AG10803 (cell line): ENCODE results near the gene TYW1B.
A peak's percentile ranks its signal among the peaks of the same experiment; 100 is the strongest.
"Not testable (repeated sequence)": the region's sequence is repeated elsewhere in the genome, so short reads cannot be mapped to it uniquely, and the experiment has no call there.

Source experiments
- DNase-seq: peaks from one replicate; pipeline ENCODE4 v3.0.0; 2010; ENCODE audit warnings: low read depth
- H3K4me3 ChIP-seq: 2 replicates; pipeline ENCODE4 v1.5.1; 2011; ENCODE audit warnings: mild to moderate bottlenecking, low read length, control low read depth
- CTCF ChIP-seq: conservative IDR thresholded peaks from 2 replicates; pipeline ENCODE4 v1.5.1; 2011; ENCODE audit warnings: mild to moderate bottlenecking, low read length, control low read depth, inconsistent platforms

The TYW1B gene

GRCh38 chr7:72760602-72761001, 67.4 kb downstream of the TYW1B start:
- no peak for TF ChIP-seq CTCF
- DNase-seq = no peak
- H3K4me3 ChIP-seq = no peak overlapping the region

GRCh38 chr7:72754312-72754711, 73.7 kb downstream of the TYW1B start:
- TF ChIP-seq CTCF = no peak
- no peak overlapping the region for H3K4me3 ChIP-seq
- peak; percentile 34 for DNase-seq

- H3K4me3 ChIP-seq = no peak overlapping the region
- DNase-seq = no peak
- no peak for TF ChIP-seq CTCF
Measured at GRCh38 chr7:72753781-72754180, 74.2 kb downstream of the TYW1B start.

GRCh38 chr7:72753229-72753628, 74.8 kb downstream of the TYW1B start:
- not testable (repeated sequence) for DNase-seq, H3K4me3 ChIP-seq

GRCh38 chr7:72751978-72752377, 76.0 kb downstream of the TYW1B start:
- H3K4me3 ChIP-seq = no peak overlapping the region
- peak; percentile 24; the same call in 1 of the 2 replicates for TF ChIP-seq CTCF
- DNase-seq = no peak

- TF ChIP-seq CTCF = no peak
- H3K4me3 ChIP-seq = no peak overlapping the region
Measured at GRCh38 chr7:72751378-72751777, 76.6 kb downstream of the TYW1B start.

GRCh38 chr7:72748649-72749048, 79.4 kb downstream of the TYW1B start:
- DNase-seq = peak; percentile 9

More at GRCh38 chr7:72751378-72751777, 76.6 kb downstream of the TYW1B start:
- no peak for DNase-seq

GRCh38 chr7:72744244-72744926, 83.6 kb downstream of the TYW1B start:
- H3K4me3 ChIP-seq = not testable (repeated sequence)

More at GRCh38 chr7:72748649-72749048, 79.4 kb downstream of the TYW1B start:
- H3K4me3 ChIP-seq = not testable (repeated sequence)

GRCh38 chr7:72743801-72744200, 84.2 kb downstream of the TYW1B start:
- H3K4me3 ChIP-seq, DNase-seq: not testable (repeated sequence)

More at GRCh38 chr7:72744244-72744926, 83.6 kb downstream of the TYW1B start:
- DNase-seq = peak; percentile 33

GRCh38 chr7:72739716-72740115, 88.3 kb downstream of the TYW1B start:
- DNase-seq, H3K4me3 ChIP-seq: not testable (repeated sequence)

GRCh38 chr7:72735855-72736254, 92.1 kb downstream of the TYW1B start:
- H3K4me3 ChIP-seq, DNase-seq: not testable (repeated sequence)

GRCh38 chr7:72730815-72731214, 97.2 kb downstream of the TYW1B start:
- not testable (repeated sequence) for H3K4me3 ChIP-seq, DNase-seq

GRCh38 chr7:72730384-72730783, 97.6 kb downstream of the TYW1B start:
- not testable (repeated sequence) for H3K4me3 ChIP-seq, DNase-seq

GRCh38 chr7:72729130-72729529, 98.9 kb downstream of the TYW1B start:
- not testable (repeated sequence) for DNase-seq, H3K4me3 ChIP-seq
